ENCODE results near the gene CYP20A1.
"Not testable (repeated sequence)": the region's sequence is repeated elsewhere in the genome, so short reads cannot be mapped to it uniquely, and the experiment has no call there.

Gene CYP20A1

GRCh38 chr2:203280428-203281064, 41.7 kb downstream of the CYP20A1 start:
- ChIA-PET CTCF (no interaction called here), POLR2A (no interaction called here)
- TF ChIP-seq CTCF (IDR thresholded peaks at IDR 0.05; ENCODE audit: control extremely low read depth, extremely low read depth, low read depth, missing control alignments), result no peak
- DNase-seq (ENCODE audit: extremely low spot score), result no peak

DNA sequence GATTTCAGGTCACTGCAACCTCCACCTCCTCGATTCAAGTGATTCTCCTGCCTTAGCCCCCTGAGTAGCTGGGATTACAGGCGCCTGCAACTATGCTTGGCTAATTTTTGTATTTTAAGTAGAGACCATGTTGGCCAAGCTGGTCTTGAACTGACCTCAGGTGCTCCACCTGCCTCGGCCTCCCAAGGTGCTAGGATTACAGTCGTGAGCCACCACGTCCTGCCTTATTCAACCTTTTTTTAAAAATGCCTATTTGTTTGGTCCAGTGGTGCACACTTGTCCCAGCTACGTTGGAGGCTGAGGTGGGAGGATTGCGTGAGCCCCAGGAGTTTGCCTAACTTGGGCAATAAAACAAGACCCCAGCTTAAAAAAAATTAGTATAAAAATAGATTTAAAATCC, 43.3 kb downstream of the CYP20A1 start:
- CTCF ChIA-PET, result interaction anchor here (0.8 to 1.2 kb wide), 4 partner anchors 15 to 156 kb away, joined by 3 read pairs; no protein-coding TSS in a partner anchor
- no peak for DNase-seq (ENCODE audit: extremely low spot score)
- no peak for TF ChIP-seq CTCF (IDR thresholded peaks at IDR 0.05; ENCODE audit: control extremely low read depth, extremely low read depth, low read depth, missing control alignments)
- POLR2A ChIA-PET, result no interaction called here

DNA sequence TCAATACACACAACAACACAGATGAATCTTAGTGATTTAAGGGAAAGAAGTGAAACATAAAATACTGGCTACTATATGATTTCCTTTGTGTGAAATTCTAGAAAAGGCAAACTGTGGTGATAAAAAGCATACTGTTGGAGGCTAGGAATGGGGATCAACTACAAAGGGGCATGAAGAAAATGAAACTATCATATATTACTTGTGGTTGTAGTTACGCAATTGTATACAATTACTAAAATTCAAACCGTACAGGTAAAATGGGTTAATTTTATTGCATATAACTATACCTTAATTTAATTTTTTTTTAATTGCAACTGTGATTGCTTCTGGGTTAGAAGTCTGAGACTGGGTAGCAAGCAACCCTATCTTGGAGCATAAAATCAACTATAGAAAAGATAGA, 47.7 kb downstream of the CYP20A1 start:
- POLR2A ChIA-PET, result no interaction called here
- CTCF ChIA-PET, result interaction anchor here (1.1 kb wide), 1 partner anchor 143 kb away, joined by 3 read pairs; no protein-coding TSS in a partner anchor

DNA sequence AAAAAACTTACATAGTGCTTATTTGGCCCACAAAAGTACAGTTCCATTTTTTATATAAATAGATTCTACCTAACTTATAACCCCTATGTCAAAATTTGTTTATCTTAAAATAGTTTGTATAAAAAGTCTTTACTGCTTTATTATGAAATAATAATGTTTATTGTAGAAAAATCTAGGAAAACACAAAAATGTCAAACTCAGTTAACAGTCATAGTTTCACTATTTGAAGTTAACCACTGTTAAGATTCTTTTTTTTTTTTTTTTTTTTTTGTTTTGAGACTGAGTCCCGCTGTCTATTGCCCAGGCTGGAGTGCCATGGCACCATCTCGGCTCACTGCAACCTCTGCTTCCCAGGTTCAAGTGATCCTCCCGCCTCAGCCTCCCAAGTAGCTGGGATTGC, 62.8 kb downstream of the CYP20A1 start:
- POLR2A ChIA-PET, result no interaction called here
- no peak for DNase-seq (ENCODE audit: extremely low spot score)

More for the DNA sequence above, 47.7 kb downstream of the CYP20A1 start:
- no peak for DNase-seq (ENCODE audit: extremely low spot score)
- no peak for TF ChIP-seq CTCF (IDR thresholded peaks at IDR 0.05; ENCODE audit: control extremely low read depth, extremely low read depth, low read depth, missing control alignments)

DNA sequence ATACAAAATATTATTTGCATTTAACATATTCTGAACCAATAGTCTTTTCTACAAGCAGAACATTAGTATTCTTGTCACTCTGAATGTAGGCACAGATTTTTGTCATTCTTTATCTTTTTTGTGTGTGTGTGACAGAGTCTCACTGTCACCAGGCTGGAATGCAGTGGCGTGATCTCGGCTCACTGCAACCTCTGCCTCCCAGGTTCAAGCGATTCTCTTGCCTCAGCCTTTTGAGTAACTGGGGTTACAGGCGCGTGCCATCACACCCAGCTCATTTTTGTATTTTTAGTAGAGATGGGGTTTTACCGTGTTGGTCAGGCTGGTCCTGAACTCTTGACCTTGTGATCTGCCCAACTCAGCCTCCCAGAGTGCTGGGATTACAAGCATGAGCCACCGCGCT, 63.8 kb downstream of the CYP20A1 start:
- CTCF ChIA-PET, result interaction anchor here (1.0 to 1.1 kb wide), 2 partner anchors 14 to 29 kb away, joined by 3 read pairs; no protein-coding TSS in a partner anchor
- POLR2A ChIA-PET; DNase-seq (ENCODE audit: extremely low spot score): not testable (repeated sequence)

More for the DNA sequence above, 62.8 kb downstream of the CYP20A1 start:
- CTCF ChIA-PET, result interaction anchor here (1.0 to 1.1 kb wide), 2 partner anchors 13 to 28 kb away, joined by 3 read pairs; no protein-coding TSS in a partner anchor
- no peak for TF ChIP-seq CTCF (IDR thresholded peaks at IDR 0.05; ENCODE audit: control extremely low read depth, extremely low read depth, low read depth, missing control alignments)

DNA sequence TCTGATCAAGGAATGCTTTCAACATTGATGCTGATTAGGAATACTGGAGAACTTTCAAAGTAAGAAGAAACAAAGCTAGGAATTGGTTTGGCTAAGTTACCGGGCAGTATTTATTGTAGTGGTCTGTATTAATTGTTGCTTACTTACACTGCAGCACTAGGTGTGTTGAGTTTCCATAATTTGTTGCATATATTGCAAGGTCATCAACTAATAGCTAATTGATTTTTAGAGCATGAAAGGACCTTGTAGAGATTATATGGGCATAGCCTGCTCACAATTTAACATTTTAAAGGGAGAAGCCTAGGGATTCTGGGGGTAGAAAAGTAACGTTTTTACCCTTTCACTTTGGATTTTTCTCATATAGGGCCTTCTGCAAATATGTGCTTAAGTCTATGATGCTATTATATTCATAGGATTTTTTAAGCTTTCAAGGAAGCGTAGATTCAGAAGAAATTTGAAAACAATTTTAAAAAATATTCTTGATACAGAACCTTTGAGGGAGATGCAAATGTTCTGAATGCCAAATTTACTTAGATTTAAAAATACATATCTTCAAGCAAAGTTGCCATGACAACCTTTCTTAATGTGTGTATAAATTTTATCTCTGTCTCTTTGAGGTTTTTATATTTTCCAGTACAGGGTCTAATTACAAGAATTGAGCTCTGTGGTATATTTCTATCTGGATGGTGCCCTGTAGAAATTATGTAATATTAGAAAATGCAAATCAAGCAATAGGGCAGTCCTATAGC, 72.0 kb downstream of the CYP20A1 start:
- no peak for DNase-seq (ENCODE audit: extremely low spot score)
- ChIA-PET POLR2A (no interaction called here), CTCF (interaction anchor here (1.8 to 2.1 kb wide), 2 partner anchors 15 to 47 kb away, joined by 6 to 7 read pairs; no protein-coding TSS in a partner anchor)
- TF ChIP-seq CTCF (IDR thresholded peaks at IDR 0.05; ENCODE audit: control extremely low read depth, extremely low read depth, low read depth, missing control alignments), result no peak

DNA sequence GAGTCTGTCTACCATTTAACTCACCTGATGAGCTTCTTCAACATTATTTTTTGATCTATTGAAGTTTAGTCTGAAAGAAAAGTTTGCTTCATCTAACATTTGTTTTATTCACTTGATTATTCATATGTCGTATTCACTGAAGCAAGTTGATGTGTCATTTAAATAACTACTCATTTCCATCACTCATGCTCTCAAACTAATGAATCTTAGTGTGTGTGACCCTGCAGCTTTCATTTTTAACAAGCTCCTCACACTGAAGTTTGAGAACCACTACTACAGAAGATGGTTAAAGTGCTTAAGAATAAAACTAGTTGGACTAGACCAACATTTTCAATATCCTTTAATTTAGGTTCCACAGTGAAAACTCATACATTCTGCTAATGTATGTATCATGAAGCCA, 87.5 kb downstream of the CYP20A1 start:
- no peak for DNase-seq (ENCODE audit: extremely low spot score)
- TF ChIP-seq CTCF (IDR thresholded peaks at IDR 0.05; ENCODE audit: control extremely low read depth, extremely low read depth, low read depth, missing control alignments), result no peak
- CTCF ChIA-PET, result interaction anchor here (1.2 to 2.1 kb wide), 3 partner anchors 12 to 20 kb away, joined by 4 to 6 read pairs (median 4); no protein-coding TSS in a partner anchor
- POLR2A ChIA-PET, result interaction anchor here (0.7 kb wide), 1 partner anchor 87 kb away, joined by 4 read pairs; the partner anchor contains the start of gene CYP20A1

All from GM10248 (cell line).